ENCODE measurements around the gene CCDC157.

- TF ChIP-seq RBM34 (IDR thresholded peaks at IDR 0.05; ENCODE audit: borderline replicate concordance, insufficient read depth, low read length), result no peak
- TF ChIP-seq CTCF (IDR thresholded peaks at IDR 0.05 in 2 of 3, conservative IDR thresholded peaks at IDR 0.05 in 1 of 3; ENCODE audit: insufficient read depth in 2 of 3, low read depth in 1 of 3, low read length in 3 of 3), result no peak
- no peak for TF ChIP-seq MBD1 (CRISPR knock-in tag; IDR thresholded peaks at IDR 0.05)
- no peak for TF ChIP-seq THRAP3 (IDR thresholded peaks at IDR 0.05; ENCODE audit: borderline replicate concordance)
- no peak for TF ChIP-seq ZNF75A (CRISPR knock-in tag; IDR thresholded peaks at IDR 0.05)
- TF ChIP-seq FOXM1 (IDR thresholded peaks at IDR 0.05; ENCODE audit: low read depth), result no peak
- no peak for TF ChIP-seq FOXM1 (CRISPR knock-in tag; IDR thresholded peaks at IDR 0.05; ENCODE audit: low read depth)
- TF ChIP-seq HOMEZ (CRISPR knock-in tag; IDR thresholded peaks at IDR 0.05), result no peak
- TF ChIP-seq MCM2 (IDR thresholded peaks at IDR 0.05; ENCODE audit: low read depth), result no peak
- no peak for TF ChIP-seq ZBTB1 (CRISPR knock-in tag; IDR thresholded peaks at IDR 0.05; ENCODE audit: borderline replicate concordance, low read depth)
- no peak for TF ChIP-seq NFRKB (IDR thresholded peaks at IDR 0.05; ENCODE audit: low read depth)
- TF ChIP-seq POLR2A (conservative IDR thresholded peaks at IDR 0.05), result no peak
- no peak for TF ChIP-seq SIN3A (IDR thresholded peaks at IDR 0.05; ENCODE audit: borderline replicate concordance in 2 of 2, control insufficient read depth in 1 of 2, low read depth in 2 of 2, low read length in 2 of 2)
- TF ChIP-seq POLR2AphosphoS5 (IDR thresholded peaks at IDR 0.05; ENCODE audit: control insufficient read depth, insufficient read depth, low read depth, low read length), result no peak
- TF ChIP-seq, protein P1, sequence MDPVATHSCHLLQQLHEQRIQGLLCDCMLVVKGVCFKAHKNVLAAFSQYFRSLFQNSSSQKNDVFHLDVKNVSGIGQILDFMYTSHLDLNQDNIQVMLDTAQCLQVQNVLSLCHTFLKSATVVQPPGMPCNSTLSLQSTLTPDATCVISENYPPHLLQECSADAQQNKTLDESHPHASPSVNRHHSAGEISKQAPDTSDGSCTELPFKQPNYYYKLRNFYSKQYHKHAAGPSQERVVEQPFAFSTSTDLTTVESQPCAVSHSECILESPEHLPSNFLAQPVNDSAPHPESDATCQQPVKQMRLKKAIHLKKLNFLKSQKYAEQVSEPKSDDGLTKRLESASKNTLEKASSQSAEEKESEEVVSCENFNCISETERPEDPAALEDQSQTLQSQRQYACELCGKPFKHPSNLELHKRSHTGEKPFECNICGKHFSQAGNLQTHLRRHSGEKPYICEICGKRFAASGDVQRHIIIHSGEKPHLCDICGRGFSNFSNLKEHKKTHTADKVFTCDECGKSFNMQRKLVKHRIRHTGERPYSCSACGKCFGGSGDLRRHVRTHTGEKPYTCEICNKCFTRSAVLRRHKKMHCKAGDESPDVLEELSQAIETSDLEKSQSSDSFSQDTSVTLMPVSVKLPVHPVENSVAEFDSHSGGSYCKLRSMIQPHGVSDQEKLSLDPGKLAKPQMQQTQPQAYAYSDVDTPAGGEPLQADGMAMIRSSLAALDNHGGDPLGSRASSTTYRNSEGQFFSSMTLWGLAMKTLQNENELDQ (CRISPR knock-in tag; IDR thresholded peaks at IDR 0.05; ENCODE audit: borderline replicate concordance), result no peak
Measured at GRCh38 chr22:30416837-30417236, 60.0 kb downstream of the CCDC157 start.
